Stimulated activated CD4-positive, alpha-beta T cell treated with anti-CD3 and anti-CD28 coated beads, Interleukin-12 subunit alpha, Interleukin-12 subunit beta, amount 100 ng/mL, for 48 hours (primary cell): ENCODE measurements around the gene WDHD1.
A peak's percentile ranks its signal among the peaks of the same experiment; 100 is the strongest.
"Not testable (repeated sequence)": the region's sequence is repeated elsewhere in the genome, so short reads cannot be mapped to it uniquely, and the experiment has no call there.

Experiments
- DNase-seq, 3 donors: peaks; one replicate each; pipeline ENCODE4 v3.0.0-alpha.2; 2020; ENCODE audit warnings: low read depth in 2 of 3, low spot score in 1 of 3

The WDHD1 gene

GRCh38 chr14:54909817-54910558 is 116.9 kb downstream of the WDHD1 start:
- no peak for DNase-seq

- not testable (repeated sequence) for DNase-seq
These were observed 117.9 kb downstream of the WDHD1 start for GRCh38 chr14:54908973-54909372.

- no peak for DNase-seq
These were observed 118.7 kb downstream of the WDHD1 start for GRCh38 chr14:54908190-54908589.

- DNase-seq = no peak
These were observed 120.8 kb downstream of the WDHD1 start for GRCh38 chr14:54906075-54906474.

GRCh38 chr14:54902521-54903420 is 124.1 kb downstream of the WDHD1 start, which contains the start of gene GCH1:
TSS of gene GCH1 (minus strand) at chr14:54902826. CDS start at chr14:54902663, 163 bp downstream.
- DNase-seq = peak; percentile 25 to 70 (median 46)

GRCh38 chr14:54902143-54902520 is 124.8 kb downstream of the WDHD1 start:
- DNase-seq = peak; percentile 62 to 76 (median 63)

- no peak for DNase-seq
These were observed 125.3 kb downstream of the WDHD1 start for GRCh38 chr14:54901380-54902142.

- DNase-seq = no peak
These were observed 127.3 kb downstream of the WDHD1 start for GRCh38 chr14:54899573-54899972.

GRCh38 chr14:54897809-54898555 is 128.9 kb downstream of the WDHD1 start:
- not testable (repeated sequence) for DNase-seq

GRCh38 chr14:54895683-54896082 is 131.2 kb downstream of the WDHD1 start:
- no peak for DNase-seq

GRCh38 chr14:54894995-54895394 is 131.9 kb downstream of the WDHD1 start:
- DNase-seq = no peak

- DNase-seq = no peak
These were observed 133.6 kb downstream of the WDHD1 start for GRCh38 chr14:54893151-54893760.

- DNase-seq = no peak
These were observed 135.2 kb downstream of the WDHD1 start for GRCh38 chr14:54891471-54892245.

GRCh38 chr14:54890788-54891187 is 136.1 kb downstream of the WDHD1 start:
- no peak for DNase-seq

GRCh38 chr14:54889919-54890318 is 137.0 kb downstream of the WDHD1 start:
- DNase-seq = no peak
